Caco-2 (cell line): Measurements from ENCODE around the gene MYF5. TPM values are rescaled to one million over a fixed set of nuclear protein-coding genes. Genes with fewer than 3 reads are reported as not detected.

Experiments used
- BruUV-seq: library from RNA; stranded (reverse); fragments of 400-500 nt; replicated peaks from 2 replicates; lab custom pipeline; 2021; lab: Mats Ljungman, UMichigan
- CTCF ChIA-PET: fragments of 300-600 bp; sonication (Branson Sonifier 250); formaldehyde crosslinking; loops from one replicate; lab custom pipeline; 2022; ENCODE audit warnings: antibody characterized with exemption; lab: Charles Lee
- POLR2A ChIA-PET: fragments of 300-600 bp; sonication (Branson Sonifier 250); formaldehyde crosslinking; loops from one replicate; lab custom pipeline; 2022; ENCODE audit warnings: antibody characterized with exemption; lab: Charles Lee
- DNase-seq, 2 experiments: peaks; one replicate each; pipeline versions ENCODE4 v3.0.0 to v3.0.0-alpha.2; 2020 to 2022
- H3K27me3 ChIP-seq: replicated peaks from 2 replicates; pipeline ENCODE4 v1.6.0; 2011; ENCODE audit warnings: low read length; ENCODE audit not compliant: control insufficient read depth, insufficient read depth
- H3K36me3 ChIP-seq: 2 replicates; pipeline ENCODE4 v1.5.1; 2011; ENCODE audit warnings: low read length; ENCODE audit not compliant: control insufficient read depth, insufficient read depth
- H3K4me1 ChIP-seq: fragments of 250-450 bp; sonication (Bioruptor Pico); 2 replicates; pipeline ENCODE4 v1.5.1; 2020; ENCODE audit warnings: mild to moderate bottlenecking
- H3K4me3 ChIP-seq: 2 replicates; pipeline ENCODE4 v1.5.1; 2011; ENCODE audit warnings: low read depth, mild to moderate bottlenecking, control low read depth, low read length
- H3K9me3 ChIP-seq: fragments of 250-450 bp; sonication (Bioruptor Pico); 2 replicates; pipeline ENCODE4 v1.5.1; 2020; ENCODE audit warnings: mild to moderate bottlenecking, moderate library complexity
- H3K27ac Mint-ChIP-seq: one replicate; pipeline ENCODE4 v1.8.0; 2022; ENCODE audit warnings: mixed read lengths; ENCODE audit not compliant: unreplicated experiment
- H3K27me3 Mint-ChIP-seq: one replicate; pipeline ENCODE4 v1.8.0; 2022; ENCODE audit warnings: mixed read lengths; ENCODE audit not compliant: insufficient read depth, unreplicated experiment
- H3K36me3 Mint-ChIP-seq: one replicate; pipeline ENCODE4 v1.8.0; 2022; ENCODE audit warnings: mild to moderate bottlenecking, mixed read lengths; ENCODE audit not compliant: insufficient read depth, unreplicated experiment
- H3K4me1 Mint-ChIP-seq: one replicate; pipeline ENCODE4 v1.8.0; 2022; ENCODE audit warnings: low read depth, mixed read lengths; ENCODE audit not compliant: unreplicated experiment
- H3K4me3 Mint-ChIP-seq: one replicate; pipeline ENCODE4 v1.8.0; 2022; ENCODE audit warnings: mild to moderate bottlenecking, moderate library complexity, mixed read lengths; ENCODE audit not compliant: unreplicated experiment
- H3K9me3 Mint-ChIP-seq: one replicate; pipeline ENCODE4 v1.8.0; 2022; ENCODE audit warnings: mixed read lengths; ENCODE audit not compliant: unreplicated experiment
- intact Hi-C: fragments of 100-400 bp; cut with micrococcal nuclease; formaldehyde crosslinking; loops from one replicate; pipeline ENCODE4 v1.10.0; 2022; ENCODE audit not compliant: unreplicated experiment
- total RNA-seq: library from RNA; stranded (reverse); gene quantifications from 2 replicates; pipeline ENCODE4 v1.2.3, GENCODE V29; 2022
- TF ChIP-seq, protein P1 (sequence below), 2 experiments: fragments of 200-600 bp in 1 of 2; IDR thresholded peaks; 1 replicate in 1 of 2; 2 replicates in 1 of 2; pipeline versions ENCODE4 v1.5.1 to v1.8.0; 2011 to 2022; ENCODE audit warnings: antibody characterized with exemption in 1 of 2, control low read depth in 1 of 2, inconsistent platforms in 1 of 2, low read depth in 1 of 2, low read length in 1 of 2, mild to moderate bottlenecking in 1 of 2, moderate library complexity in 1 of 2; ENCODE audit not compliant: insufficient read depth in 1 of 2, severe bottlenecking in 1 of 2, unreplicated experiment in 1 of 2

Gene MYF5
- total RNA-seq, 1 experiment from 2014 or later, result not detected

DNA sequence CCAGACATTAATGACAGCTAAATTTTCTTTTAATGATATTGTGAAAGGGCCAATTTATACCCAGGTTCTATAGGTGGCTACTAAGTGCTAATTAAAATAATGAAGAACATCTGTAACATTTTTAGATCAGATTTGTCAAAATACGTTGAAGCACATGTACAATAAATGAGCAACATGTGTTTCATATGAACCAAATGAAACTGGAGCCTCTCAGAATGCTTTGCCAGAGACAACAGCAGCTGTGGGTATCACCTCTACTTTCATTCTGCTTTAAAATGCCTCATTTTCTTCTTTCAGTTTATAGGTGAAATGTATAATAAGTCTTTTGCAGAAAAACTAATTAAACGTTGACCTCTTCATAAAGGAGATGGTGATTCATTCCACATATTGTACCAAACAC lies 35.4 kb upstream of the MYF5 start:
- H3K4me3 Mint-ChIP-seq, result no peak overlapping the region
- Histone ChIP-seq H3K9me3 (no peaks in the 10 kb centered on the region), H3K36me3 (no peaks in the 10 kb centered on the region), H3K4me1 (no peaks in the 10 kb centered on the region), H3K4me3 (no peak overlapping the region), H3K27me3 (no peaks in the 10 kb centered on the region)
- no peak overlapping the region for H3K27ac Mint-ChIP-seq
- H3K9me3 Mint-ChIP-seq, result no peaks in the 10 kb centered on the region
- TF ChIP-seq, protein P1, sequence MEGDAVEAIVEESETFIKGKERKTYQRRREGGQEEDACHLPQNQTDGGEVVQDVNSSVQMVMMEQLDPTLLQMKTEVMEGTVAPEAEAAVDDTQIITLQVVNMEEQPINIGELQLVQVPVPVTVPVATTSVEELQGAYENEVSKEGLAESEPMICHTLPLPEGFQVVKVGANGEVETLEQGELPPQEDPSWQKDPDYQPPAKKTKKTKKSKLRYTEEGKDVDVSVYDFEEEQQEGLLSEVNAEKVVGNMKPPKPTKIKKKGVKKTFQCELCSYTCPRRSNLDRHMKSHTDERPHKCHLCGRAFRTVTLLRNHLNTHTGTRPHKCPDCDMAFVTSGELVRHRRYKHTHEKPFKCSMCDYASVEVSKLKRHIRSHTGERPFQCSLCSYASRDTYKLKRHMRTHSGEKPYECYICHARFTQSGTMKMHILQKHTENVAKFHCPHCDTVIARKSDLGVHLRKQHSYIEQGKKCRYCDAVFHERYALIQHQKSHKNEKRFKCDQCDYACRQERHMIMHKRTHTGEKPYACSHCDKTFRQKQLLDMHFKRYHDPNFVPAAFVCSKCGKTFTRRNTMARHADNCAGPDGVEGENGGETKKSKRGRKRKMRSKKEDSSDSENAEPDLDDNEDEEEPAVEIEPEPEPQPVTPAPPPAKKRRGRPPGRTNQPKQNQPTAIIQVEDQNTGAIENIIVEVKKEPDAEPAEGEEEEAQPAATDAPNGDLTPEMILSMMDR (IDR thresholded peaks at IDR 0.05; ENCODE audit: insufficient read depth in 1 of 2, low read depth in 1 of 2, low read length in 1 of 2, severe bottlenecking in 1 of 2, unreplicated experiment in 1 of 2), result no peak
- BruUV-seq, result no TSS peak
- CTCF ChIA-PET, result no interaction called here
- H3K36me3 Mint-ChIP-seq, result no peaks in the 10 kb centered on the region
- DNase-seq, result no peak
- POLR2A ChIA-PET, result no interaction called here
- H3K4me1 Mint-ChIP-seq, result no peaks in the 10 kb centered on the region
- intact Hi-C loops, result no loop called here
- H3K27me3 Mint-ChIP-seq, result peaks cover 2% of the 10 kb centered on the region

GRCh38 chr12:80681786-80682185 lies 34.9 kb upstream of the MYF5 start:
- Histone ChIP-seq H3K4me1 (no peaks in the 10 kb centered on the region), H3K27me3 (no peaks in the 10 kb centered on the region), H3K4me3 (no peak overlapping the region), H3K36me3 (no peaks in the 10 kb centered on the region), H3K9me3 (no peaks in the 10 kb centered on the region)
- no peak overlapping the region for H3K4me3 Mint-ChIP-seq
- CTCF ChIA-PET, result no interaction called here
- H3K36me3 Mint-ChIP-seq, result no peaks in the 10 kb centered on the region
- TF ChIP-seq, protein P1 (IDR thresholded peaks at IDR 0.05; ENCODE audit: insufficient read depth in 1 of 2, low read depth in 1 of 2, low read length in 1 of 2, severe bottlenecking in 1 of 2, unreplicated experiment in 1 of 2), result no peak
- no peak for DNase-seq
- no peaks in the 10 kb centered on the region for H3K9me3 Mint-ChIP-seq
- POLR2A ChIA-PET, result no interaction called here
- no peak overlapping the region for H3K27ac Mint-ChIP-seq
- no peaks in the 10 kb centered on the region for H3K4me1 Mint-ChIP-seq
- BruUV-seq, result no TSS peak
- intact Hi-C loops, result no loop called here
- H3K27me3 Mint-ChIP-seq, result peaks cover 2% of the 10 kb centered on the region

DNA sequence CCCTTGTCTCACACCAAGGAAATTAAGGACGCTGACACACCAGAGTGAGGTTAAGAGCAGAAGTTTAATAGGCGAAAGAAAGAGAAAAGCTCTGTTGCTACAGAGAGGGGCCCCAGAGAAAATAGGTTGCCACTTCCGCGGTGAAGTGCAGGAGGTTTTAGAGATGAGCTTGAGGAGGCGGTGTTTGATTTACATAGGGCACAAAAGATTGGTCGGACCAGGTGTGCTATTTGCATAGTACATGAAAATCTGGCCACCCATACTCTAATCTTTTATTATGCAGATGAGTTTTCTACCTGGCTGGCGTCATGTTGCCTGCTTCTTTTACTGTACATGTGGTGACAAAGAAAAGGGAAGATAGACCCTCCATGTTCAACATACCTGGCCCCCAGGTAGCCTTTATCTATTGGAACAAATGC lies 32.6 kb upstream of the MYF5 start:
- CTCF ChIA-PET, result no interaction called here
- intact Hi-C loops, result no loop called here

More for the DNA sequence above, 32.6 kb upstream of the MYF5 start:
- POLR2A ChIA-PET, result no interaction called here
- Mint-ChIP-seq H3K27ac (no peak overlapping the region), H3K4me3 (no peak overlapping the region), H3K4me1 (no peaks in the 10 kb centered on the region), H3K27me3 (peaks cover 2% of the 10 kb centered on the region), H3K36me3 (no peaks in the 10 kb centered on the region), H3K9me3 (no peaks in the 10 kb centered on the region)
- BruUV-seq, result no TSS peak
- TF ChIP-seq, protein P1 (IDR thresholded peaks at IDR 0.05; ENCODE audit: insufficient read depth in 1 of 2, low read depth in 1 of 2, low read length in 1 of 2, severe bottlenecking in 1 of 2, unreplicated experiment in 1 of 2), result no peak
- Histone ChIP-seq H3K4me1 (no peaks in the 10 kb centered on the region), H3K36me3 (no peaks in the 10 kb centered on the region), H3K9me3 (no peaks in the 10 kb centered on the region), H3K4me3 (no peak overlapping the region), H3K27me3 (no peaks in the 10 kb centered on the region)
- peak in 1 of 2 experiments; percentile 34 for DNase-seq
